WERI-Rb-1 (cell line): ENCODE measurements around the gene NEUROG3.
"Not testable (repeated sequence)": the region's sequence is repeated elsewhere in the genome, so short reads cannot be mapped to it uniquely, and the experiment has no call there.

Experiments used
- DNase-seq: peaks from one replicate; pipeline ENCODE4 v3.0.0-alpha.2; 2020
- H3K27ac ChIP-seq: fragments of 250-450 bp; sonication (Bioruptor Pico); 2 replicates; pipeline ENCODE4 v1.5.1; 2020; ENCODE audit warnings: mild to moderate bottlenecking, moderate library complexity
- H3K27me3 ChIP-seq: fragments of 250-450 bp; sonication (Bioruptor Pico); 2 replicates; pipeline ENCODE4 v1.5.1; 2021; ENCODE audit warnings: mild to moderate bottlenecking, low read depth, moderate library complexity; ENCODE audit not compliant: insufficient read depth, severe bottlenecking
- H3K36me3 ChIP-seq: fragments of 250-450 bp; sonication (Bioruptor Pico); 2 replicates; pipeline ENCODE4 v1.5.1; 2020; ENCODE audit warnings: mild to moderate bottlenecking, moderate library complexity
- H3K4me3 ChIP-seq: 2 replicates; pipeline ENCODE4 v1.5.1; 2011; ENCODE audit warnings: low read depth, mild to moderate bottlenecking, control low read depth, low read length
- H3K9me3 ChIP-seq: fragments of 250-450 bp; sonication (Bioruptor Pico); 2 replicates; pipeline ENCODE4 v1.5.1; 2021; ENCODE audit warnings: mild to moderate bottlenecking, moderate library complexity; ENCODE audit not compliant: severe bottlenecking
- CTCF ChIP-seq: IDR thresholded peaks from 2 replicates; pipeline ENCODE4 v1.5.1; 2011; ENCODE audit warnings: low read depth, mild to moderate bottlenecking, control low read depth, inconsistent platforms, low read length

NEUROG3 gene

GRCh38 chr10:69541463-69541862, 31.8 kb downstream of the NEUROG3 start:
- no peaks in the 10 kb centered on the region for H3K36me3 ChIP-seq
- H3K9me3 ChIP-seq: peaks cover 11% of the 10 kb centered on the region
- no peak for DNase-seq
- TF ChIP-seq CTCF: no peak
- H3K4me3 ChIP-seq: no peak overlapping the region
- no peaks in the 10 kb centered on the region for H3K27me3 ChIP-seq
- H3K27ac ChIP-seq: no peak overlapping the region

GRCh38 chr10:69538461-69538860, 34.8 kb downstream of the NEUROG3 start:
- TF ChIP-seq CTCF: no peak
- Histone ChIP-seq H3K4me3 (no peak overlapping the region), H3K27ac (no peak overlapping the region), H3K36me3 (no peaks in the 10 kb centered on the region), H3K27me3 (no peaks in the 10 kb centered on the region), H3K9me3 (peaks cover 11% of the 10 kb centered on the region)
- no peak for DNase-seq

GRCh38 chr10:69537449-69537848, 35.8 kb downstream of the NEUROG3 start:
- Histone ChIP-seq H3K4me3 (no peak overlapping the region), H3K36me3 (no peaks in the 10 kb centered on the region), H3K27me3 (no peaks in the 10 kb centered on the region), H3K27ac (no peak overlapping the region), H3K9me3 (peaks cover 11% of the 10 kb centered on the region)
- TF ChIP-seq CTCF: no peak
- no peak for DNase-seq

GRCh38 chr10:69536521-69536920, 36.7 kb downstream of the NEUROG3 start:
- not testable (repeated sequence) for H3K4me3 ChIP-seq, H3K9me3 ChIP-seq

GRCh38 chr10:69533658-69534057, 39.6 kb downstream of the NEUROG3 start:
- TF ChIP-seq CTCF: no peak
- Histone ChIP-seq H3K9me3 (no peaks in the 10 kb centered on the region), H3K27ac (no peak overlapping the region), H3K36me3 (no peaks in the 10 kb centered on the region), H3K4me3 (no peak overlapping the region), H3K27me3 (no peaks in the 10 kb centered on the region)
- no peak for DNase-seq

More at GRCh38 chr10:69536521-69536920, 36.7 kb downstream of the NEUROG3 start:
- DNase-seq, H3K27ac ChIP-seq, H3K36me3 ChIP-seq, H3K27me3 ChIP-seq: not testable (repeated sequence)

- Histone ChIP-seq H3K27ac (no peak overlapping the region), H3K27me3 (no peaks in the 10 kb centered on the region), H3K36me3 (no peaks in the 10 kb centered on the region), H3K4me3 (no peak overlapping the region), H3K9me3 (no peaks in the 10 kb centered on the region)
- DNase-seq: no peak
- TF ChIP-seq CTCF: no peak
Observed at GRCh38 chr10:69527961-69528360, 45.3 kb downstream of the NEUROG3 start.
